CD4-positive, alpha-beta memory T cell (primary cell): ENCODE data around the gene FAM180A. TPM values are rescaled to one million over a fixed set of nuclear protein-coding genes. Genes with fewer than 3 reads are reported as not detected.

ENCODE experiments used
- CTCF ChIA-PET: fragments of 350-600 bp; sonication (Branson Sonifier 250); formaldehyde crosslinking; loops from one replicate; lab custom pipeline; 2021; ENCODE audit warnings: inconsistent platforms; ENCODE audit not compliant: partially characterized antibody; lab: Charles Lee
- POLR2A ChIA-PET: fragments of 350-600 bp; sonication (Branson Sonifier 250); formaldehyde crosslinking; loops from one replicate; lab custom pipeline; 2021; ENCODE audit not compliant: partially characterized antibody; lab: Charles Lee
- DNase-seq, 5 donors: peaks; one replicate each; pipeline versions ENCODE4 v3.0.0 to v3.0.0-alpha.2; 2020 to 2022; ENCODE audit warnings: mixed read lengths in 1 of 5
- H3K27ac ChIP-seq: one replicate; pipeline ENCODE4 v1.7.0; 2013; ENCODE audit warnings: low read depth, low read length
- H3K27me3 ChIP-seq: 2 replicates; pipeline ENCODE4 v1.7.0; 2013; ENCODE audit warnings: mild to moderate bottlenecking, low read length, moderate library complexity; ENCODE audit not compliant: insufficient read depth
- H3K36me3 ChIP-seq: 2 replicates; pipeline ENCODE4 v1.7.0; 2013; ENCODE audit warnings: mild to moderate bottlenecking, low read length, moderate library complexity; ENCODE audit not compliant: insufficient read depth
- H3K4me1 ChIP-seq: 2 replicates; pipeline ENCODE4 v1.7.0; 2013; ENCODE audit warnings: mild to moderate bottlenecking, low read length, moderate library complexity; ENCODE audit not compliant: insufficient read depth
- H3K4me3 ChIP-seq, 2 donors: one replicate each; pipeline ENCODE4 v1.7.0; 2013; ENCODE audit warnings: low read length in 2 of 2, mild to moderate bottlenecking in 1 of 2
- H3K9me3 ChIP-seq, 2 donors: one replicate each; pipeline ENCODE4 v1.7.0; 2013; ENCODE audit warnings: low read length in 2 of 2, control low read depth in 1 of 2; ENCODE audit not compliant: control insufficient read depth in 1 of 2
- H3K27ac Mint-ChIP-seq, 7 donors: one replicate each; pipeline ENCODE4 v1.8.0; 2020 to 2021; ENCODE audit warnings: mixed read lengths in 7 of 7, mild to moderate bottlenecking in 6 of 7, inconsistent platforms in 3 of 7, moderate library complexity in 3 of 7
- H3K27me3 Mint-ChIP-seq, 2 donors: one replicate each; pipeline ENCODE4 v1.8.0; 2020 to 2021; ENCODE audit warnings: mixed read lengths in 2 of 2
- H3K36me3 Mint-ChIP-seq, 2 donors: one replicate each; pipeline ENCODE4 v1.8.0; 2020 to 2021; ENCODE audit warnings: mixed read lengths in 2 of 2, inconsistent platforms in 1 of 2, mild to moderate bottlenecking in 1 of 2
- H3K4me1 Mint-ChIP-seq, 4 donors: one replicate each; pipeline ENCODE4 v1.8.0; 2020 to 2021; ENCODE audit warnings: mixed read lengths in 4 of 4, mild to moderate bottlenecking in 1 of 4
- H3K4me3 Mint-ChIP-seq, 8 donors: one replicate each; pipeline ENCODE4 v1.8.0; 2020 to 2021; ENCODE audit warnings: mixed read lengths in 8 of 8, mild to moderate bottlenecking in 7 of 8, moderate library complexity in 6 of 8, inconsistent platforms in 3 of 8
- H3K9me3 Mint-ChIP-seq, 8 donors: one replicate each; pipeline ENCODE4 v1.8.0; 2020 to 2021; ENCODE audit warnings: mixed read lengths in 8 of 8, mild to moderate bottlenecking in 5 of 8, inconsistent platforms in 3 of 8, moderate library complexity in 1 of 8
- intact Hi-C: fragments of 100-400 bp; cut with micrococcal nuclease; formaldehyde crosslinking; loops from one replicate; pipeline ENCODE4 v1.15.1; 2023
- polyA plus RNA-seq, 2 donors: library from polyadenylated mRNA; unstranded; fragments of 300-500 nt; fragmentation: Illumina TruSeq; gene quantifications; one replicate each; pipeline ENCODE4 v1.2.3, GENCODE V29; 2021
- total RNA-seq, 2 experiments: library from RNA; stranded (reverse); gene quantifications; one replicate each; pipeline ENCODE4 v1.2.3, GENCODE V29; 2021

FAM180A gene
- total and polyA plus RNA-seq, 4 experiments from 2014 or later = not detected

GRCh38 chr7:135712182-135712782, 36.3 kb downstream of the FAM180A start:
- no peak for DNase-seq
- no peak overlapping the region for H3K27ac Mint-ChIP-seq
- POLR2A ChIA-PET = no interaction called here
- no peak overlapping the region for H3K27ac ChIP-seq
- H3K9me3 ChIP-seq = no peaks in the 10 kb centered on the region
- intact Hi-C loops = no loop called here
- no peaks in the 10 kb centered on the region for H3K36me3 ChIP-seq
- no peaks in the 10 kb centered on the region for H3K4me1 ChIP-seq
- no peak overlapping the region for H3K4me3 Mint-ChIP-seq
- no peaks in the 10 kb centered on the region for H3K27me3 ChIP-seq
- CTCF ChIA-PET = interaction anchor here (0.7 to 2.9 kb wide), 6 partner anchors 10 to 436 kb away, joined by 3 to 9 read pairs (median 4); no protein-coding TSS in a partner anchor
- no peaks in the 10 kb centered on the region for H3K9me3 Mint-ChIP-seq
- no peak overlapping the region for H3K4me3 ChIP-seq
- H3K36me3 Mint-ChIP-seq = peaks cover 0 to 3% of the 10 kb centered on the region in 2 donors
- H3K27me3 Mint-ChIP-seq = peaks cover 0 to 2% of the 10 kb centered on the region in 2 donors
- no peaks in the 10 kb centered on the region for H3K4me1 Mint-ChIP-seq

DNA sequence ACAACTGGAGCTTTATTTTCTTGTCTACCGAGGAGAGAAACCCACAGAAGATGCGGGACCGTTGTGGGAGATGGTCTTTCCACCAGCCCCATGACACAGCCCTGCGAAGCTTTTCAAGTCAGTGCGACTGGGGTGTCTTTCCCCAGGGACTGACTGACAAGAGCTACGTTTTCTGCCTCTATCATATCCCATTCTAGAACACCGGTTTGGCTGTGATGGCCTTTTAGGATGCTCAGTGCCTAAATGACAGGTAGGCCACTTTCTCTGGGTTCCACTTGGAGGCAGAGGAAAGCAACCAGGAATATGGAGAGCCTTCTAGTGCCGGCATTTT, 37.5 kb downstream of the FAM180A start:
- Histone ChIP-seq H3K4me3 (no peak overlapping the region), H3K27me3 (no peaks in the 10 kb centered on the region), H3K27ac (no peak overlapping the region), H3K9me3 (no peaks in the 10 kb centered on the region), H3K4me1 (no peaks in the 10 kb centered on the region), H3K36me3 (no peaks in the 10 kb centered on the region)
- intact Hi-C loops = no loop called here
- POLR2A ChIA-PET = no interaction called here
- no peak overlapping the region for H3K27ac Mint-ChIP-seq
- no peaks in the 10 kb centered on the region for H3K9me3 Mint-ChIP-seq
- no peaks in the 10 kb centered on the region for H3K27me3 Mint-ChIP-seq
- DNase-seq = no peak
- peaks cover 0 to 3% of the 10 kb centered on the region in 2 donors for H3K36me3 Mint-ChIP-seq
- H3K4me3 Mint-ChIP-seq = no peak overlapping the region
- CTCF ChIA-PET = interaction anchor here (0.6 to 2.9 kb wide), 3 partner anchors 11 to 431 kb away, joined by 3 to 9 read pairs (median 4); no protein-coding TSS in a partner anchor
- H3K4me1 Mint-ChIP-seq = no peaks in the 10 kb centered on the region

GRCh38 chr7:135710417-135711138, 38.0 kb downstream of the FAM180A start:
- CTCF ChIA-PET = interaction anchor here (0.7 to 2.9 kb wide), 5 partner anchors 10 to 430 kb away, joined by 3 to 9 read pairs (median 4); no protein-coding TSS in a partner anchor
- no peak overlapping the region for H3K27ac Mint-ChIP-seq
- DNase-seq = no peak
- intact Hi-C loops = no loop called here
- H3K4me1 Mint-ChIP-seq = no peaks in the 10 kb centered on the region
- POLR2A ChIA-PET = no interaction called here
- H3K4me3 ChIP-seq = no peak overlapping the region
- H3K27me3 ChIP-seq = no peaks in the 10 kb centered on the region
- H3K9me3 Mint-ChIP-seq = no peaks in the 10 kb centered on the region
- H3K9me3 ChIP-seq = no peaks in the 10 kb centered on the region
- no peaks in the 10 kb centered on the region for H3K27me3 Mint-ChIP-seq
- H3K4me3 Mint-ChIP-seq = no peak overlapping the region
- H3K27ac ChIP-seq = no peak overlapping the region
- H3K36me3 Mint-ChIP-seq = peaks cover 0 to 3% of the 10 kb centered on the region in 2 donors
- H3K4me1 ChIP-seq = no peaks in the 10 kb centered on the region
- no peaks in the 10 kb centered on the region for H3K36me3 ChIP-seq

DNA sequence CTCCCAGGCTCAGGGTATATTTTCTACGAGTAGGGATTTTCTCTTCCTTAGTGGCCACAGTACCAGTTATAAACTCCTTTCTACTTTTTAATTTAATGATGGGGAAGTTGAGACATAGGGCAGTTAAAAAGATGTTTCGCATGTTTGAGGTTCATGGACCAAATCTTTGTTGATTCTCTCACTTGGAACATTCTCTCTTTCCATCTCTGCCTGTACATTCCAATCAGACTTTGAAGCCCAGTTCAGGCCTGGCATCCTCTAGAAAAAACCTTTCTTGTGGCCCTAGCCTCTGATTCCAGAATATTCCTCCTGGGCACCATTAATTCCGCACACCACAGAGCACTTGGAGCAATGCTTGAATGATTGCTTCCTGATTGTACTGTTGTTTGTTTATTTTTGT, 39.1 kb downstream of the FAM180A start:
- Histone ChIP-seq H3K9me3 (no peaks in the 10 kb centered on the region), H3K4me1 (no peaks in the 10 kb centered on the region), H3K27ac (no peak overlapping the region), H3K36me3 (no peaks in the 10 kb centered on the region), H3K4me3 (no peak overlapping the region), H3K27me3 (no peaks in the 10 kb centered on the region)
- H3K4me1 Mint-ChIP-seq = peaks cover 0 to 3% (median 0%) of the 10 kb centered on the region in 4 donors
- no peak for DNase-seq
- ChIA-PET POLR2A (no interaction called here), CTCF (interaction anchor here (0.7 kb wide), 1 partner anchor 300 kb away, joined by 4 read pairs; no protein-coding TSS in a partner anchor)
- H3K27me3 Mint-ChIP-seq = no peaks in the 10 kb centered on the region
- H3K9me3 Mint-ChIP-seq = no peaks in the 10 kb centered on the region
- peaks cover 0 to 3% of the 10 kb centered on the region in 2 donors for H3K36me3 Mint-ChIP-seq
- intact Hi-C loops = no loop called here
- peak overlapping the region in 1 of 8 donors; percentile 7 for H3K4me3 Mint-ChIP-seq
- peak overlapping the region in 1 of 7 donors; percentile 30 for H3K27ac Mint-ChIP-seq

DNA sequence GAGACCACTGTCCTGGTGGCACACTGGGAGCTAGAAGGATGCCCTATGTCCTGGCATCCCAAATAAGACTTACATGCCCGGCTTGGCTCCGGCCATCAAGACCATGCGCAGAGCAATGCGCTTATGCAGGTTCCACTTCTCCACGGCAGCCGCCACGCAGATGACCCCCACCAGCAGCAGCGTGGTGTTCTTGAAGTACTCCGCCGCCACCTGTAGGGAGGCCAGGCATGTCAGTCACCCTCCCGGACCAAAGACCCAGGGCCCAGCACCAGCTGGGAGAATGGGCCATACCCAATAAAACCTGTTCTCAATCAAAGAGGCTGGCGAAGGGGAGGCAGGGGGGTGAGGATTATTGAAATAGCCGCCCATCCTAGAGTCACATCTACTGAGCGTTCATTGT, 40.6 kb downstream of the FAM180A start:
- no peaks in the 10 kb centered on the region for H3K27me3 Mint-ChIP-seq
- no peak overlapping the region for H3K4me3 Mint-ChIP-seq
- Histone ChIP-seq H3K27ac (no peak overlapping the region), H3K36me3 (no peaks in the 10 kb centered on the region), H3K4me1 (no peaks in the 10 kb centered on the region), H3K4me3 (no peak overlapping the region), H3K27me3 (no peaks in the 10 kb centered on the region), H3K9me3 (no peaks in the 10 kb centered on the region)
- peaks cover 0 to 4% of the 10 kb centered on the region in 2 donors for H3K36me3 Mint-ChIP-seq
- H3K4me1 Mint-ChIP-seq = peaks cover 0 to 3% (median 0%) of the 10 kb centered on the region in 4 donors
- intact Hi-C loops = no loop called here
- no peak overlapping the region for H3K27ac Mint-ChIP-seq
- CTCF ChIA-PET = no interaction called here
- DNase-seq = no peak
- H3K9me3 Mint-ChIP-seq = no peaks in the 10 kb centered on the region
- POLR2A ChIA-PET = no interaction called here

- POLR2A ChIA-PET = no interaction called here
- peaks cover 0 to 7% of the 10 kb centered on the region in 2 donors for H3K36me3 Mint-ChIP-seq
- H3K4me1 ChIP-seq = no peaks in the 10 kb centered on the region
- no peaks in the 10 kb centered on the region for H3K9me3 ChIP-seq
- H3K4me3 ChIP-seq = no peak overlapping the region
- H3K27ac ChIP-seq = no peak overlapping the region
- H3K27me3 ChIP-seq = no peaks in the 10 kb centered on the region
- H3K36me3 ChIP-seq = no peaks in the 10 kb centered on the region
- intact Hi-C loops = no loop called here
- H3K4me3 Mint-ChIP-seq = no peak overlapping the region
- H3K4me1 Mint-ChIP-seq = peaks cover 0 to 3% (median 0%) of the 10 kb centered on the region in 4 donors
- DNase-seq = no peak
- H3K27me3 Mint-ChIP-seq = no peaks in the 10 kb centered on the region
- H3K9me3 Mint-ChIP-seq = no peaks in the 10 kb centered on the region
- no peak overlapping the region for H3K27ac Mint-ChIP-seq
- CTCF ChIA-PET = no interaction called here
Measured at GRCh38 chr7:135707570-135707966, 41.0 kb downstream of the FAM180A start.

- Mint-ChIP-seq H3K4me3 (no peak overlapping the region), H3K9me3 (no peaks in the 10 kb centered on the region), H3K27me3 (no peaks in the 10 kb centered on the region), H3K4me1 (peaks cover 0 to 3% (median 0%) of the 10 kb centered on the region in 4 donors), H3K36me3 (peaks cover 0 to 7% of the 10 kb centered on the region in 2 donors), H3K27ac (peak overlapping the region in 2 of 7 donors; percentile 8 to 58)
- Histone ChIP-seq H3K27me3 (no peaks in the 10 kb centered on the region), H3K4me1 (no peaks in the 10 kb centered on the region), H3K4me3 (no peak overlapping the region), H3K9me3 (no peaks in the 10 kb centered on the region), H3K27ac (no peak overlapping the region), H3K36me3 (no peaks in the 10 kb centered on the region)
- intact Hi-C loops = no loop called here
- CTCF ChIA-PET = interaction anchor here (0.7 kb wide), 1 partner anchor 10 kb away, joined by 3 read pairs; no protein-coding TSS in a partner anchor
- POLR2A ChIA-PET = no interaction called here
- no peak for DNase-seq
Measured at GRCh38 chr7:135706858-135707569, 41.6 kb downstream of the FAM180A start.
